ENCODE measurements around the gene NEGR1.

- TF ChIP-seq CTCF (IDR thresholded peaks at IDR 0.05) (no peak), POLR2A (IDR thresholded peaks at IDR 0.05) (no peak)
These were observed 184.3 kb downstream of the NEGR1 start for GRCh38 chr1:72097851-72098570.

All from gastroesophageal sphincter (tissue), 3 donors.